Spinal cord (tissue), 10 donors: ENCODE results near the gene CDKN2B-AS1. TPM values are rescaled to one million over a fixed set of nuclear protein-coding genes. Genes with fewer than 3 reads are reported as not detected.

Source experiments
- DNase-seq, 6 donors: peaks; one replicate each; pipeline versions ENCODE4 v3.0.0 to v3.0.0-alpha.2; 2013 to 2015; ENCODE audit warnings: low spot score in 6 of 6, low read depth in 4 of 6
- H3K27ac ChIP-seq: one replicate; pipeline ENCODE4 v1.5.1; 2013; ENCODE audit warnings: low read depth, low read length, control low read depth
- H3K27me3 ChIP-seq: one replicate; pipeline ENCODE4 v1.6.1; 2013; ENCODE audit warnings: low read length; ENCODE audit not compliant: control insufficient read depth, insufficient read depth
- H3K36me3 ChIP-seq: one replicate; pipeline ENCODE4 v1.6.1; 2013; ENCODE audit warnings: low read length; ENCODE audit not compliant: control insufficient read depth, insufficient read depth
- H3K4me1 ChIP-seq: one replicate; pipeline ENCODE4 v1.6.1; 2013; ENCODE audit warnings: low read length; ENCODE audit not compliant: control insufficient read depth, insufficient read depth
- H3K4me3 ChIP-seq: one replicate; pipeline ENCODE4 v1.5.1; 2013; ENCODE audit warnings: low read depth, low read length, control low read depth
- H3K9me3 ChIP-seq: one replicate; pipeline ENCODE4 v1.6.1; 2013; ENCODE audit warnings: low read length; ENCODE audit not compliant: control insufficient read depth, insufficient read depth
- WGBS: methylation state at CpG from one replicate; pipeline ENCODE4 v1.1.5; 2013; ENCODE audit warnings: missing lambda C conversion rate; ENCODE audit not compliant: insufficient coverage; 5-methylcytosine and 5-hydroxymethylcytosine counted together
- polyA plus RNA-seq, 2 donors: library from polyadenylated mRNA; unstranded; fragments of 120-200 nt; gene quantifications; one replicate each; pipeline ENCODE4 v1.2.1, GENCODE V29; 2013; ENCODE audit not compliant: insufficient read length in 2 of 2
- total RNA-seq, 2 donors: library from RNA; depleted of rRNA in 1 of 2; stranded (reverse); fragments of 120-200 nt in 1 of 2; fragments of >200 nt in 1 of 2; gene quantifications; one replicate each; pipeline versions ENCODE4 v1.2.3 to v1.2.4, GENCODE V29; 2013 to 2014
- donor health status: healthy.

Gene CDKN2B-AS1
- total and polyA plus RNA-seq, 4 donors: 0.29 to 0.55 (median 0.50) TPM

DNA sequence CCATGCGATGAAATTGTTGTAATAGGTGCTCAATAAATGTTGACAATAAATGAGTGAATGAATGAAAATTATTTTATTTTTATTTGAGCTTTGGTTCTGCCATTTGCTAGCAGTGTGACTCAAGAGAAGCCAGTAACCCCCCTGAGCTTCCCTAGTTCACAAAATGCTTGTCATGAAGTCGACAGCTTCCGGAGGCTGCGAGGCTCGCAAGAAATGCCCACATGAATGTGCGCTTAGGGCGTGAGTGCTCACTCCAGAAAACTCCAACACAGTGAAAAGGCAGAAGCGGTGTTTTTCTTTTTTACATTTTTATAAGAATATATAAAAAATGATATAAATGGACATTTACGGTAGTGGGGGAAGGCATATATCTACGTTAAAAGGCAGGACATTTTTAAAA is 26.9 kb upstream of the CDKN2B-AS1 start:
- peak in 1 of 6 donors; percentile 20 for DNase-seq
- Histone ChIP-seq H3K9me3 (no peaks in the 10 kb centered on the region), H3K4me1 (peaks cover 26% of the 10 kb centered on the region), H3K36me3 (no peaks in the 10 kb centered on the region), H3K4me3 (no peak overlapping the region), H3K27me3 (peaks cover 91% of the 10 kb centered on the region), H3K27ac (no peak overlapping the region)
- 13% methylated on average over 6 of the region's 10 CpGs for WGBS

DNA sequence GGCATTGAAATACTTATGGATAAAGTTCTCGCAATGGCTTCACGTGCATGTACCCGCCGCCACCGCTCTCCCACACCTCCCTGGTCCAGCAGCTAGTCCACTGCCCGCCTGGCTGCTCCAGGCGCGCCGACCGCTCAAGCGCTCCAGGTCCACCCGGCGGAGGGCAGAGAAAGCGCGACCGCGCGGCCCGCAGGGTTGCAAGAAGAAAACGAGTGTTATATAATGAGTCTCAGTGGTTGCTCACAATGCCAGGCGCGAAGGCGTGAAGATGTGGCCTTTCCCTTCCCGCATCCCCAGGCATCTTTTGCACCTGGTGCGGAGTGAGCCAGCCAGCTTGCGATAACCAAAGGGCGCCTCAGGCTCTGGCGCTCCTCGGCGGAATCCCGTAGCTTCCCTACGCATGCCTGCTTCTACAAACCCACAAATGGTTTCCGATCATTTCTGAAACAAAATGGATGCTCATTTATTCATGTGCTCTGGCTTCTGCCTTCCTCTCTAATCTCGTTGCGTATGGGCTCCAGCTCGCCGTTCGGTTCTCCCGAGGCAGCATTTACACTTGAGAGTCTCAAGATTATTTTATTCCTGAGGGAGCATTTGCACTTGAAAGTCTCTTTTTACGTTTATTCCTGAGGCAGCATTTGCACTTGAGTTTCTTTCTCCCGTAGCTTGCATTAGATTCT is 26.1 kb upstream of the CDKN2B-AS1 start:
- peaks cover 90% of the 10 kb centered on the region for H3K27me3 ChIP-seq
- DNase-seq: peak in 2 of 6 donors; percentile 49 to 62
- peaks cover 26% of the 10 kb centered on the region for H3K4me1 ChIP-seq
- no peaks in the 10 kb centered on the region for H3K9me3 ChIP-seq
- no peak overlapping the region for H3K27ac ChIP-seq
- H3K4me3 ChIP-seq: no peak overlapping the region
- no peaks in the 10 kb centered on the region for H3K36me3 ChIP-seq
- WGBS: under 1% methylated on average over 41 of the region's 41 CpGs

DNA sequence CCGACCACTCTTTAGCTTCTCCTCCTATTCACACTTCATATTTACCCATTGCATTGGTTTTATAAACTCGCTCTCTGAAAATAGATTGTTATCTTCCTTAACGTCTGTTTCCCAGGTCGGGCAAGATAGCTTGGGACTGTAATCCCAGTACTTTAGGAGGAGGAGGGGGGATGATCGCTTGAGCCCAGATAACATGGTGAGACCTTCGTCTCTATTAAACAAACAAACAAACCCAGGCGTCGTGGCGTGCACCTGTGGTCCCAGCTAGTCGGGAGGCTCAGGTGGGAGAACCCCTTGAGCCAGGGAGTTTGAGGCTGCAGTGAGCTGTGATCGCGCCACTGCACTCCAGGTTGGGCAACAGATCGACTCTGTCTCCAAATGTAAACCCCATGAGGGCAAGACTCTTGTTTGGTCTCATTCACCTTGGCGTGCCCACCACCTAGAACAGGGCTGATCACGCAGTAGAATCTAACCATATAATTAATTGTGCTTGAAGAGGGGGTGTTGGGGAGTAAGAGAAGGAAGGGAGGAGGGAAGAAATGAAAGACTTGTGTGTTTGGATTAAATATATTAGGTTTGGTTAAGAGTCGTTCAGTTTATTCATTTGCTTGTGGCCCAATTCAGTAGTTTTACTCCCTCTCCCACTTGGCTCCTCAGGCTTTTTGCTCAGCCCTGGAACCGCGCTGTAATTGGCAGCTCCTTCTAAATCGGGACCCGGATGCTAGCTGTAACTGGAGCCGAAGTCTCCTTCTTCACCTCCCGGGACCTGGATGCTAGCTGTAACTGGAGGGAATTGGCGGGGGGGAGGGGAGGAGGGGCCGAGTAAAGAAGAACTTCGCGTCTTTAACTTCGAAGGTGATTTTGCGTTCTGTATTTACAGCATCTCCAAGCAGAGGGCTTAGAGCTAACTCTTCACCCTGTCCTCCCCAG is 25.3 kb upstream of the CDKN2B-AS1 start:
- peaks cover 95% of the 10 kb centered on the region for H3K27me3 ChIP-seq
- no peak overlapping the region for H3K4me3 ChIP-seq
- no peak overlapping the region for H3K27ac ChIP-seq
- DNase-seq: peak in 2 of 6 donors; percentile 20
- H3K36me3 ChIP-seq: no peaks in the 10 kb centered on the region
- H3K4me1 ChIP-seq: peaks cover 28% of the 10 kb centered on the region
- no peaks in the 10 kb centered on the region for H3K9me3 ChIP-seq
- WGBS: 4% methylated on average over 20 of the region's 28 CpGs

DNA sequence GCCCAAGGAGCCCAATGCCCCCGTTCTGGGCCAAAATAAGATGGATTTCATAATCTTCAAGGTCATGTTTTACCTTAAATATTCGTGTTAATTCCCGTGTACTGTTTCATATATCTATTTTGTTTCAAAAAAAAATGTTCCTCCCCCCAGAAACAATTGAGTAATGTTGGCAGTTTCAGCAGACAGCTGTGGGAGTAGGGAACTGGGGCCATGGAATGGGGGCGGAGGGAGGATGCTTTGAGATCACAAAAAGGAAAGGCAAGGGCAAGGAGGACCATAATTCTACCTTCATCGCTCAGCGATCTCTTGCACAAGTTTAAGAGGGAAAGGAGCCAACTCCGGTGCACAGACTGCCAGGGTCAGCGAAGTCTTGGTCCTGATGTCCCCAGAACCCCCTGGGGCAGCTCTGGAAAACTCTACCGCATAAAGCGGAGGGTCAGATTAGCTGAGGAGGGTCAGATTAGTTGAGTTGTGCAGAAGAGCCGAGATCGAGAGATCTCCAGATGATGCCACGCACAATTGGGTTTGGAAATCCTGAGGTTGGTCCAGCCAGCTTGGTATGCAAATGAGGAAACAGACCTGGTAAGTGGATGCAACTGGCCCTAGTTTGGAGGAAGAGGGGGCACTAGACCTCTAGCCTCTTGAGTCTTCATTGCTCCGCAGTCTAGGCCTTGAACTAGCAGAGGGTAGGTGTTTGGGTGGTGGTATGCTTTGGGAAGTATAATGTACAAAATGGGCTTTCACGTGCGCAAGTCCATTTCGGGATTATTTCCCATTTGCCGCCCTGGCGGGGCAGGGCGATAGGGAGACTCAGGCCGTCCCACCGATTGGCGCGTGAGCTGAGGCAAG is 24.4 kb upstream of the CDKN2B-AS1 start:
- DNase-seq: peak in 1 of 6 donors; percentile 15
- Histone ChIP-seq H3K9me3 (no peaks in the 10 kb centered on the region), H3K27me3 (peaks cover 95% of the 10 kb centered on the region), H3K4me1 (peaks cover 32% of the 10 kb centered on the region), H3K27ac (no peak overlapping the region), H3K36me3 (no peaks in the 10 kb centered on the region), H3K4me3 (no peak overlapping the region)
- WGBS: 3% methylated on average over 20 of the region's 24 CpGs

DNA sequence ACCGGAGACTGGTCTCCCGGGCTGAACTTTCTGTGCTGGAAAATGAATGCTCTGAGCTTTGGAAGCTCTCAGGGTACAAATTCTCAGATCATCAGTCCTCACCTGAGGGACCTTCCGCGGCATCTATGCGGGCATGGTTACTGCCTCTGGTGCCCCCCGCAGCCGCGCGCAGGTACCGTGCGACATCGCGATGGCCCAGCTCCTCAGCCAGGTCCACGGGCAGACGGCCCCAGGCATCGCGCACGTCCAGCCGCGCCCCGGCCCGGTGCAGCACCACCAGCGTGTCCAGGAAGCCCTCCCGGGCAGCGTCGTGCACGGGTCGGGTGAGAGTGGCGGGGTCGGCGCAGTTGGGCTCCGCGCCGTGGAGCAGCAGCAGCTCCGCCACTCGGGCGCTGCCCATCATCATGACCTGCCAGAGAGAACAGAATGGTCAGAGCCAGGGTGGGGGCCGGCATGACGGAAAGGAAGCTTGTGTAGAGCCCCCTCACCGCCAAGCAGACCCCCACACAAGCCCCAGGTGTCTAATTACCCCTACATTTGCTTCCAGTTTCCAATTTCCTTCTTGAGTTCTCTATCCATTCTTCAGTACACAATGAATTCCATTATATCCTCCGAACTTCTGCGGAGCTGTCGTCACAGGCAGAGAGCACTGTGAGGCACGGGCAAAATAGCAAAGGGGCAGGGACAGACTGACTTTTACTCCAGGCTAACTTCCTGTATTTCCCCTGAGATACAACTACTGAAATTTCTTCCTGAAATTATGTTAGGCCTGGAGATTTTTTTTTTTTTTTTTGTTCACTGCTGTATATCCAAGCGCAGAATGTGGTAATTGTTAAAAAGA is 23.6 kb upstream of the CDKN2B-AS1 start:
- peak in 2 of 6 donors; percentile 10 to 25 for DNase-seq

DNA sequence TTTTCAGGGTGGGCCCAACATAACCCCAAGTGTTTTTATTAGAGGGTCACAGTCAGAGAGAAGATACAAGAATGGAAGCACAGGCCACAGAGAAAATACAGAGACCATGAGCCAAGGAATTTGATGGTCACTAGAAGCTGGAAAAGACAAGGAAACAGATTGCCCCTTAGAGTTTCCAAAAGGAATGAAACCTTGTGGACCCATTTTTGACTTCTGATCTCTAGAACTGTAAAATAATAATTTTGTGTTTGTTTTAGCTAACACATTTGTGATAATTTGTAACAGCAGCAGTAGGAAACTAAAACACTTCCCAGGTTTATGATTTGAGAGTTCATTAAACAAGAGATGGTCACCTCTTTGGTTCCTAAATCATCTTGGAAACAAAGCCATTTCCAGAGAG is 22.2 kb upstream of the CDKN2B-AS1 start:
- Histone ChIP-seq H3K36me3 (no peaks in the 10 kb centered on the region), H3K4me3 (no peak overlapping the region), H3K27ac (no peak overlapping the region), H3K4me1 (peaks cover 23% of the 10 kb centered on the region), H3K27me3 (peaks cover 95% of the 10 kb centered on the region), H3K9me3 (no peaks in the 10 kb centered on the region)
- peak in 1 of 6 donors; percentile 4 for DNase-seq

More for the DNA sequence above, 23.6 kb upstream of the CDKN2B-AS1 start:
- H3K9me3 ChIP-seq: no peaks in the 10 kb centered on the region
- no peak overlapping the region for H3K27ac ChIP-seq
- no peaks in the 10 kb centered on the region for H3K36me3 ChIP-seq
- H3K4me1 ChIP-seq: peaks cover 26% of the 10 kb centered on the region
- H3K27me3 ChIP-seq: peaks cover 95% of the 10 kb centered on the region
- no peak overlapping the region for H3K4me3 ChIP-seq
- under 1% methylated on average over 43 of the region's 45 CpGs for WGBS

DNA sequence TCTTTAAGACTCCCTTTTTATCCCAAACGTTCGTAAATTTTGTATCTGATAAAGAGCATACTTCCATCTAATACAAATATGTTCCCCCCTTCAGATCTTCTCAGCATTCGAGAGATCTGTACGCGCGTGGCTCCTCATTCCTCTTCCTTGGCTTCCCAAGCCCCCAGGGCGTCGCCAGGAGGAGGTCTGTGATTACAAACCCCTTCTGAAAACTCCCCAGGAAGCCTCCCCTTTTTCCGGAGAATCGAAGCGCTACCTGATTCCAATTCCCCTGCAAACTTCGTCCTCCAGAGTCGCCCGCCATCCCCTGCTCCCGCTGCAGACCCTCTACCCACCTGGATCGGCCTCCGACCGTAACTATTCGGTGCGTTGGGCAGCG is 20.3 kb upstream of the CDKN2B-AS1 start:
- Histone ChIP-seq H3K4me1 (peaks cover 15% of the 10 kb centered on the region), H3K36me3 (no peaks in the 10 kb centered on the region), H3K27ac (no peak overlapping the region), H3K27me3 (peaks cover 94% of the 10 kb centered on the region), H3K4me3 (no peak overlapping the region), H3K9me3 (no peaks in the 10 kb centered on the region)
- 2% methylated on average over 20 of the region's 21 CpGs for WGBS
- peak in 2 of 6 donors; percentile 16 to 24 for DNase-seq

DNA sequence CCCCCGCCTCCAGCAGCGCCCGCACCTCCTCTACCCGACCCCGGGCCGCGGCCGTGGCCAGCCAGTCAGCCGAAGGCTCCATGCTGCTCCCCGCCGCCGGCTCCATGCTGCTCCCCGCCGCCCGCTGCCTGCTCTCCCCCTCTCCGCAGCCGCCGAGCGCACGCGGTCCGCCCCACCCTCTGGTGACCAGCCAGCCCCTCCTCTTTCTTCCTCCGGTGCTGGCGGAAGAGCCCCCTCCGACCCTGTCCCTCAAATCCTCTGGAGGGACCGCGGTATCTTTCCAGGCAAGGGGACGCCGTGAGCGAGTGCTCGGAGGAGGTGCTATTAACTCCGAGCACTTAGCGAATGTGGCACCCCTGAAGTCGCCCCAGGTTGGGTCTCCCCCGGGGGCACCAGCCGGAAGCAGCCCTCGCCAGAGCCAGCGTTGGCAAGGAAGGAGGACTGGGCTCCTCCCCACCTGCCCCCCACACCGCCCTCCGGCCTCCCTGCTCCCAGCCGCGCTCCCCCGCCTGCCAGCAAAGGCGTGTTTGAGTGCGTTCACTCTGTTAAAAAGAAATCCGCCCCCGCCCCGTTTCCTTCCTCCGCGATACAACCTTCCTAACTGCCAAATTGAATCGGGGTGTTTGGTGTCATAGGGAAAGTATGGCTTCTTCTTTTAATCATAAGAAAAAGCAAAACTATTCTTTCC is 19.7 kb upstream of the CDKN2B-AS1 start:
- peak overlapping the region; percentile 20 for H3K4me3 ChIP-seq
- peak in 2 of 6 donors; percentile 23 to 50 for DNase-seq
- no peaks in the 10 kb centered on the region for H3K9me3 ChIP-seq
- no peaks in the 10 kb centered on the region for H3K36me3 ChIP-seq
- H3K27me3 ChIP-seq: peaks cover 94% of the 10 kb centered on the region
- peaks cover 15% of the 10 kb centered on the region for H3K4me1 ChIP-seq
- WGBS: under 1% methylated on average over 38 of the region's 51 CpGs
- no peak overlapping the region for H3K27ac ChIP-seq
